Heart left ventricle (tissue), 13 donors: ENCODE results near the gene ARHGAP18.

Experiments
- CTCF ChIP-seq, 12 donors: fragments of 200-600 bp; sonication (generic) in 4 of 12; IDR thresholded peaks; one replicate each; pipeline versions ENCODE4 v1.5.0 to v1.8.0; 2018 to 2022; ENCODE audit warnings: antibody characterized with exemption in 12 of 12, mild to moderate bottlenecking in 5 of 12
- POLR2A ChIP-seq, 2 donors: fragments of 450-650 bp; IDR thresholded peaks; one replicate each; pipeline ENCODE4 v1.6.1; 2017; ENCODE audit warnings: antibody characterized with exemption in 2 of 2, mild to moderate bottlenecking in 2 of 2, moderate library complexity in 2 of 2
- donor health status: ischemic (EF 13 %, LVEDD 7.1; RV severe dilation, severe dysfunction).
- donor health status: DM: no; HTN: yes; CAD: no.
- donor health status: DM: no; HTN: no; CAD: no.
- donor health status: ischemic (EF 25% LVEDD 6.9; RV normal size, moderate dysfunction).
- donor health status: ischemic (EF 25% LVEDD 5.7; RV mildly dilated, moderate dysfunction).
- donor health status: ischemic (EF 35%, LVEDD 5.7; RV mildly dilated, moderate dysfunction).
- donor health status: nonischemic (EF 11% LVEDD 7.7; RV severe dilation, severe dysfunction).
- donor health status: DM: yes; HTN: yes; CAD: no.
- donor health status: PGD.
- donor health status: ischemic (EF 29% LVEDD 5.4; RV normal size, mild dysfunction).
- donor health status: nonischemic (EF 23%, LVEDD 6.1; RV moderate dilation, normal function).

- no peak for TF ChIP-seq CTCF (IDR thresholded peaks at IDR 0.05)
- no peak for TF ChIP-seq POLR2A (IDR thresholded peaks at IDR 0.05)
These were observed 8.1 kb downstream of the ARHGAP18 start for GRCh38 chr6:129701721-129702455.
